GM18499 (cell line): Measurements from ENCODE around the gene TREML4.
A peak's percentile ranks its signal among the peaks of the same experiment; 100 is the strongest.

Experiments used
- ATAC-seq: cut with Tn5 transposase; IDR thresholded peaks from one replicate; pipeline ENCODE4 v1.9.1; 2021; ENCODE audit warnings: moderate number of reproducible peaks; ENCODE audit not compliant: insufficient read depth, unreplicated experiment

TREML4 gene

GRCh38 chr6:41278699-41279405 lies 50.7 kb downstream of the TREML4 start:
- no peak for ATAC-seq

DNA sequence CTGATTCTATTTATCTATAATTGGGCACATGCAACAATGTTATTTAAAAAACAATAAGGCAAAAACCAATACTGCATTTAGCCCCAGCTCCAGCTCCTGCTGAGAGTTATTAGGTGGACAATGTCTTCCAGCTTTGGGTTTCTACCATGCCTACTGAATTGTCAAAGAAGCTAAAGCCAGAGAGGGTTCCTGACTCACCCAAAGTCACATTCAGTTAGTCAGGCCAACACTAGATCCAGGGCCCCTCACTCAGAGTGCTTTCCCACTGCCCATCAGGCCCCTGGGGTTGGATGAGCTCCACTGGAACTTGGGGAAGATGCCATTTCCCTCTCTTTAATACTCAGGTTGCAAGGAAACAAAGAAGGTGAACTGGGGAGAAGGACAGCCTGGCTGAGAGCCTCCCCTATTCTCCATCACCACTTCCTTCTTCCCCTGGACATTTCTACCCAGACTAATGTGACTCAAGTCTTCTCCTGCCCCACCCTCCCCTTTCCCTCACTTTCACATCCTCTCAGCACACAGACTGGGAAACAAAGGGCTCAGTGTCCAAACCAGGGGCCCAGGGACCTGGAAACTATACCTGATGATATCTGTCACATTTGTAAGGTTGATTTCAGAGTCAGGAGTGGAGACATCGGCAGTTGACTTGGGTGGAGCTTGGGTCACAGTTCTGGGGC lies 52.4 kb downstream of the TREML4 start:
- ATAC-seq = no peak

DNA sequence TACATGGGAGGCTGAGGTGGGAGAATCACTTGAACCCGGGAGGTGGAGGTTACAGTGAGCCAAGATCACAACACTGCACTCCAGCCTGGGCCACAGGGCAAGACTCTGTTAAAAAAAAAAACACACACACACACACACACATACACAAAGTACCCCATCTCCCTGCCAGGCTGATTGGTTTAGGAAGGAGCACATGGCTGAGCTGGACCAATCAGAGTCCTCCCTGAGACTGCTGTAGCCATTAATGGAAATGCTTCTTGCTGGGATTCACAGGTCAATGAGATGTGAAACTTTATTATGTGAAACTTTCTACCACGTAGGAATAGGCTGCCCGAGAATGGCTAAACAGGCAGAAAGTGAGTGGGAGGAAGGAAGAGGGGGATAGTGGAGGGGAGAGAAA lies 55.5 kb downstream of the TREML4 start:
- ATAC-seq = no peak

DNA sequence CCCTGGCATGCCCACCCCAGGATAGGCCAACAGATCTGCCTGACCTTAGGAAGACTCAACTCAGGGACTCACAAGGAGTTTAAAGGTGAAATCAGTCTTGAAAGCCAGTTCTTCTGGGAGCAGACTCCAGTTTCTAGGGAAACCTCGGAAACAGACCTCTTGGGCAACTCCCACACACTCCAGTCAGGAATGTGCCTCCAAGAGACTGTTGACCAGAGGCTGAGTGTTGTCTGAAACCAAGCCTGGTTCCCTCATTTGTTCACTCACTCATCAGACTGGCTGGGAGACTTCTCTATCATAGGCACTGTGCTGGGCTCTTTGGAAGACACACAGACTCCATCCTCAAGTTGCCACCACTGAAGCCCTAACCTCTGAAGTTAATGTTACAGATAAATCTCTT lies 56.6 kb downstream of the TREML4 start:
- ATAC-seq = no peak

- ATAC-seq = no peak
Observed at GRCh38 chr6:41286544-41287346, 58.6 kb downstream of the TREML4 start, which contains the start of gene TREM1. TREM1 (minus strand) TSS chr6:41286682; CDS start chr6:41286655, 27 bp downstream.

GRCh38 chr6:41288030-41288753 lies 60.0 kb downstream of the TREML4 start:
- peak; percentile 76 for ATAC-seq
